Right cardiac atrium (tissue), 5 donors: ENCODE data around the gene IRF3. TPM values are rescaled to one million over a fixed set of nuclear protein-coding genes. Genes with fewer than 3 reads are reported as not detected.

ENCODE experiments used
- ATAC-seq, 2 donors: fragments of 200-7000 bp; cut with Tn5 transposase; one replicate each; pipeline versions ENCODE4 v1.8.0 to v1.9.1; 2020; ENCODE audit warnings: moderate library complexity in 2 of 2, mild to moderate bottlenecking in 1 of 2
- DNase-seq, 3 donors: peaks; one replicate each; pipeline ENCODE4 v3.0.0-alpha.2; 2020
- H3K27ac ChIP-seq: one replicate; pipeline ENCODE4 v1.5.1; 2013; ENCODE audit warnings: mild to moderate bottlenecking, low read length, control low read depth, moderate library complexity
- H3K27me3 ChIP-seq: one replicate; pipeline ENCODE4 v1.6.1; 2013; ENCODE audit not compliant: control insufficient read depth, insufficient read depth
- H3K4me1 ChIP-seq: one replicate; pipeline ENCODE4 v1.6.1; 2013; ENCODE audit warnings: low read length; ENCODE audit not compliant: control insufficient read depth, insufficient read depth
- H3K4me3 ChIP-seq: one replicate; pipeline ENCODE4 v1.5.1; 2013; ENCODE audit warnings: low read length, control low read depth
- H3K9me3 ChIP-seq: one replicate; pipeline ENCODE4 v1.6.1; 2013; ENCODE audit warnings: low read length; ENCODE audit not compliant: control insufficient read depth
- WGBS: extraction: QIAGEN DNeasy Blood & Tissue Kit; methylation state at CpG from one replicate; pipeline ENCODE4 v1.1.7; 2013; 5-methylcytosine and 5-hydroxymethylcytosine counted together
- intact Hi-C, 4 donors: fragments of 100-400 bp; cut with DNase I; formaldehyde crosslinking; loops; one replicate each; pipeline versions ENCODE4 v1.11.0 to v1.14.0; 2022 to 2023
- polyA plus RNA-seq: library from polyadenylated mRNA; stranded (reverse); fragments of 200-250 nt; gene quantifications from one replicate; pipeline ENCODE4 v1.2.3, GENCODE V29; 2013
- total RNA-seq, 4 donors: library from RNA; stranded (reverse); fragmentation: NEBNext Ultra II Directional; extraction: Animal tissue kit (Norgen Biotek cat#: 25700); gene quantifications; one replicate each; pipeline ENCODE4 v1.2.1, GENCODE V29; 2021
- donor health status: healthy with polysubstance abuse.
- donor health status: DM: no; HTN: yes; CAD: no.
- donor health status: DM: no; HTN: no; CAD: no.
- donor health status: DM: no; HTN: yes; CAD: no; lungs with severe emphysema.
- donor health status: DM: yes; HTN: yes; CAD: no.

Gene IRF3
- total and polyA plus RNA-seq, 5 donors, result 34.1 to 58.0 (median 39.6) TPM

GRCh38 chr19:49696865-49697264, 31.2 kb upstream of the IRF3 start:
- Histone ChIP-seq H3K9me3 (no peaks in the 10 kb centered on the region), H3K27me3 (no peaks in the 10 kb centered on the region), H3K27ac (no peak overlapping the region), H3K4me3 (no peak overlapping the region), H3K4me1 (no peaks in the 10 kb centered on the region)
- intact Hi-C loops, result no loop called here
- DNase-seq, result peak in 2 of 3 donors; percentile 3 to 17
- ATAC-seq, result no peak
- 95% methylated on average over 7 of the region's 7 CpGs for WGBS

- Histone ChIP-seq H3K9me3 (no peaks in the 10 kb centered on the region), H3K4me3 (no peak overlapping the region), H3K27me3 (no peaks in the 10 kb centered on the region), H3K27ac (no peak overlapping the region), H3K4me1 (no peaks in the 10 kb centered on the region)
- intact Hi-C loops, result no loop called here
- DNase-seq, result no peak
- WGBS, result 94% methylated on average over 6 of the region's 6 CpGs
- ATAC-seq, result no peak
These were observed 30.5 kb upstream of the IRF3 start for GRCh38 chr19:49696115-49696514.

DNA sequence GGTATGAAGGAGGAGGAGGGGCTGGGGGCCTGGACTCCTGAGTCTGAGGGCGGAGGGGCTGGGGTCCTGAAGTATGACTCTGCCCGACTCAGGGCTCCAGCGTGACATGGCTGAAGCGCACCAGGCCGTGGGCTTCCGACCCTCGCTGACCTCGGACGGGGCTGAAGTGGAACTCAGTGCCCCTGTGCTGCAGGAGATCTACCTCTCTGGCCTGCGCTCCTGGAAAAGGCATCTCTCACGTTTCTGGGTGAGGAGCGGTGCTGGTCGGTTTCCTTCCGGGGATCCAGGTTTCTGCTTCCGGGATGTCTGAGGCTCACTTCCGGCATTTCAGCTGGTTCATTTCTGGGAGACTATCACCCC, 26.5 kb upstream of the IRF3 start:
- DNase-seq (peak in 2 of 3 donors; percentile 47 to 51), ATAC-seq (no peak)
- no peaks in the 10 kb centered on the region for H3K9me3 ChIP-seq
- H3K27ac ChIP-seq, result no peak overlapping the region
- no peaks in the 10 kb centered on the region for H3K27me3 ChIP-seq
- no peak overlapping the region for H3K4me3 ChIP-seq
- no peaks in the 10 kb centered on the region for H3K4me1 ChIP-seq
- intact Hi-C loops, result no loop called here
- 70% methylated on average over 16 of the region's 16 CpGs for WGBS

- Histone ChIP-seq H3K4me3 (peak overlapping the region; percentile 50), H3K27me3 (no peaks in the 10 kb centered on the region), H3K4me1 (no peaks in the 10 kb centered on the region), H3K27ac (no peak overlapping the region), H3K9me3 (no peaks in the 10 kb centered on the region)
- ATAC-seq (peak; percentile 55 to 64), DNase-seq (peak; percentile 78 to 91 (median 89))
- intact Hi-C loops, result no loop called here
- 8% methylated on average over 39 of the region's 39 CpGs for WGBS
These were observed 25.8 kb upstream of the IRF3 start for GRCh38 chr19:49691243-49692146.

GRCh38 chr19:49690656-49691242, 25.1 kb upstream of the IRF3 start, which contains the start of gene CPT1C:
TSS of gene CPT1C (plus strand) at chr19:49691116. CDS start at chr19:49692253, 1,137 bp downstream.
- no peaks in the 10 kb centered on the region for H3K27me3 ChIP-seq
- H3K9me3 ChIP-seq, result no peaks in the 10 kb centered on the region
- whole genome bisulfite sequencing, result 2% methylated on average over 38 of the region's 38 CpGs
- H3K27ac ChIP-seq, result peak within 1 kb of the TSS; percentile 32
- H3K4me1 ChIP-seq, result no peaks in the 10 kb centered on the region
- DNase-seq, result peak; percentile 85 to 93 (median 93)
- H3K4me3 ChIP-seq, result peak within 1 kb of the TSS; percentile 50
- peak; percentile 80 to 86 for ATAC-seq
- intact Hi-C loops, result no loop called here

GRCh38 chr19:49690079-49690655, 24.5 kb upstream of the IRF3 start:
- H3K4me1 ChIP-seq, result no peaks in the 10 kb centered on the region
- H3K4me3 ChIP-seq, result peak overlapping the region; percentile 50
- H3K27ac ChIP-seq, result peak overlapping the region; percentile 32
- peak; percentile 2 to 8 for ATAC-seq
- no peaks in the 10 kb centered on the region for H3K9me3 ChIP-seq
- peak in 1 of 3 donors; percentile 63 for DNase-seq
- WGBS, result 7% methylated on average over 39 of the region's 39 CpGs
- intact Hi-C loops, result no loop called here
- no peaks in the 10 kb centered on the region for H3K27me3 ChIP-seq

DNA sequence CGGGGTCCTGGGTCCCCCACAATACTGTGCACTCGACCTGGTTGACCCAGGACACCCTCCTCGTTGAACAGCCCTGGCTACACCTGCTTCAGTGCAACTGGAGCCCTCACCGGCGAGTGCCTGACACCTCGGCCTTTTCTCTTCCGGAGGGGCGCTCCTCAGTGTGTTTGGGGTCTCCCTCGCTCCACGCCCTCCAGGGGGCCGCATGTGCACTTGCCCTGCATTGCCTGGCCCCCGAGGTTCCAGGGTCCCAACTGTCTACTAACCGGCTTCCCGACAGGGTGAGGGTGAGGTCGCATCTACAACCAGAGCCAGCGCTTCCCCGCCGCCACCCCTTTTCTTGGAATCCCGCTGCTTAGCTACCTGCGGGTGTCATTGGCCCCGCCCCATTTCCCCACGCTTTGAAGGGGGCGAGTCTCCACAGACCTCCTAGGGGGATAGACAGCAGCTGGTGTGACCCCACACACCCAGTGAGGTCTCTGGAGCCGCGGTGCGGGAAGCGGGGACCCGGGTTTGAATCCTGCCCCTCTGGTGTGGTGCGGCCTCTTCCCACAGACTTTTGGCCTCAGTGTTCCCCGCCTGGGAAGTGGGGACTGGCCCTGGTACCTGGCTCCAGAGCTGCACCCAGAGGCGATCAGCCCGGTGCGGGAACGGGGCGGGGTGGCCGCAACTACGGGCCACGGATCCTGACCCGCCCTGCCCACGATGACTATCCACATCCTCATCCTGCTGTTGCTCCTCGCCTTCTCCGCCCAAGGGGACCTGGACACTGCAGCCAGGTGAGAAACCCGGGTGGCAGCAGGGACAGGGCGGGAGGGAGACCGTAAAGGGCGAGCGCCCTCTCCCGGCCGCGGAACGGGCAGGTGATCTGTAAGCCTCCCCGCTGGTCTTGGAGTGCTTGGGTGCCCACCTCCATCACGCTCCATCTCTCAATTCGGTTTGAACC, 23.7 kb upstream of the IRF3 start, which contains the start of gene ADM5:
ADM5 (plus strand) TSS at position 462 of the 946 bp plus-strand sequence; CDS start at position 706, 244 bp downstream.
- no peaks in the 10 kb centered on the region for H3K27me3 ChIP-seq
- no peaks in the 10 kb centered on the region for H3K4me1 ChIP-seq
- 26% methylated on average over 54 of the region's 54 CpGs for WGBS
- no peaks in the 10 kb centered on the region for H3K9me3 ChIP-seq
- intact Hi-C loops, result loop anchor here in 2 of 4 donors (10.0 kb wide), 2 partner anchors 75 to 165 kb away; partner anchors contain the start of genes AP2A1 (in 1 of the 2), PTOV1 (in 1 of the 2) and TSKS (in 1 of the 2)
- peak in 2 of 3 donors; percentile 76 to 83 for DNase-seq
- peak within 1 kb of the TSS; percentile 32 for H3K27ac ChIP-seq
- peak within 1 kb of the TSS; percentile 50 for H3K4me3 ChIP-seq
- ATAC-seq, result peak; percentile 13 to 34

- H3K27ac ChIP-seq, result peak overlapping the region; percentile 29
- H3K27me3 ChIP-seq, result no peaks in the 10 kb centered on the region
- H3K4me3 ChIP-seq, result no peak overlapping the region
- no peaks in the 10 kb centered on the region for H3K9me3 ChIP-seq
- no peaks in the 10 kb centered on the region for H3K4me1 ChIP-seq
- intact Hi-C loops, result loop anchor here in 2 of 4 donors (10.0 kb wide), 2 partner anchors 76 to 166 kb away; partner anchors contain the start of genes AP2A1 (in 1 of the 2), PTOV1 (in 1 of the 2) and TSKS (in 1 of the 2)
- DNase-seq (peak in 2 of 3 donors; percentile 37 to 40), ATAC-seq (no peak)
- 66% methylated on average over 12 of the region's 12 CpGs for WGBS
These were observed 23.0 kb upstream of the IRF3 start for GRCh38 chr19:49688531-49689132.

GRCh38 chr19:49687566-49688316, 22.1 kb upstream of the IRF3 start:
- Histone ChIP-seq H3K4me1 (no peaks in the 10 kb centered on the region), H3K4me3 (no peak overlapping the region), H3K27me3 (no peaks in the 10 kb centered on the region), H3K9me3 (no peaks in the 10 kb centered on the region), H3K27ac (no peak overlapping the region)
- ATAC-seq, result no peak
- intact Hi-C loops, result loop anchor here in 2 of 4 donors (10.0 kb wide), 2 partner anchors 77 to 167 kb away; partner anchors contain the start of genes AP2A1 (in 1 of the 2), PTOV1 (in 1 of the 2) and TSKS (in 1 of the 2)
- peak in 2 of 3 donors; percentile 55 to 69 for DNase-seq
- WGBS, result 56% methylated on average over 26 of the region's 26 CpGs
